ENCODE results near the gene BRAT1.

The BRAT1 gene

DNA sequence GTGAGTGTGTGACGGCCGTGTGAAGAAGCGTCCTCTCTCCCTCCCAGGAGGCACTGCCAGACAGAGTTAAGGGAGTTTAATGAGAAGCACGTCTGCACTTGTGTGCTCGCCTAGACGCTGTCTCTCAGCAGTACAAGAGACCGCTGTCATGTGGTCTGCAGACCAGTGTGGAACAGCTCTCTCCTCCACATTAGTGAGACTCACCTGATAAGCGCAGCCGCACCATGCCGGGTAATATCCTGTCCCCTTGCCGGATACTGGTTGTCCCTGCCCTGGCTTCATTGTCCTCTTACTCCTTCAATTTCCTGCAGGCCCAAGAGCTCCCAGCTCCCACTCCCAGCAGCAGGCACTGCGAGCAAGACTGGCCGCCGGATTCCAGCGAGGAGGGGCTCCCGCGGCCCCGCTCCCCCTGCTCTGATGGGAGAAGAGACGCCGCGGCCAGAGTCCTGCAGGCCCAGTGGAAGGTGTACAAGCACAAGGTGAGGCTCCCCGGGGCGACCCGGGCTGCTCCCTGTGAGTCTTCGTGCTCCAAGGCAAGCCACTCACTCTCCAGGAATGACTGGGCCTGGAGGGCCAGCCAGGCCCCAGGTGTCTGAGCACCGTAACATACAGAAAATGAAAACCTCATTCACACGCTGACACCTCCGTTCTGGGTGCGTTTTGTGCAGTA lies 43.0 kb upstream of the BRAT1 start:
- H3K4me1 ChIP-seq (ENCODE audit: insufficient read depth, low read length, severe bottlenecking): no peaks in the 10 kb centered on the region

DNA sequence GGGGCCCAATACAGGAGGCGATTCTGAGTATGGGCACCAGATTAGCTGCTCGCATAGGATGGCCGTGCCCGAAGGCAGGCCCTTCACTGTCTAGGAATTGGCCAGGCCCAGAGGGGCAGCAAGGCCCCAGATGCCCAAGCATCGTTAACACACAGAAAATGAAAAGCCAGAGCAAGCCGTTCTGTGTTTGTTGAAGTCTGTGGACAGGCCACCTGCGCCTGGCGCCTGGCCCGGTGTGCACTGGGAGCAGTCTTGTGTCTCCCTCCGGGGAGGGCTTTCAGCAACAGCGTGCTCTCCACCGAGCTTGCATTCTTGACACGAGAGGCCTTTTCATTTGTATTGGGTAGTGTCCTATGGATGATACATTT lies 41.9 kb upstream of the BRAT1 start:
- H4K20me1 ChIP-seq (ENCODE audit: insufficient read depth, low read length): no peaks in the 10 kb centered on the region
- no peaks in the 10 kb centered on the region for H3K9me2 ChIP-seq (ENCODE audit: low read depth, low read length)
- no peaks in the 10 kb centered on the region for H3K79me2 ChIP-seq (ENCODE audit: insufficient read depth, low read length)
- H3K4me2 ChIP-seq (ENCODE audit: low read length): no peak overlapping the region
- H3K9ac ChIP-seq (ENCODE audit: low read length): no peak overlapping the region
- peaks cover 3% of the 10 kb centered on the region for H3K27me3 ChIP-seq (ENCODE audit: insufficient read depth, low read length)
- H2AFZ ChIP-seq (ENCODE audit: low read length): no peak overlapping the region
- H3K9me3 ChIP-seq (ENCODE audit: low read length): no peaks in the 10 kb centered on the region
- H3K4me1 ChIP-seq (ENCODE audit: insufficient read depth, low read length, severe bottlenecking): no peaks in the 10 kb centered on the region
- H3K4me3 ChIP-seq (ENCODE audit: low read depth, low read length, poor library complexity, severe bottlenecking): no peak overlapping the region
- no peak for TF ChIP-seq CTCF (IDR thresholded peaks at IDR 0.05; ENCODE audit: low read length)
- no peak for TF ChIP-seq EZH2 (IDR thresholded peaks at IDR 0.05; ENCODE audit: borderline replicate concordance, low read length)
- H3F3A ChIP-seq (ENCODE audit: insufficient read depth, low read length): no peaks in the 10 kb centered on the region
- no peaks in the 10 kb centered on the region for H3K36me3 ChIP-seq (ENCODE audit: insufficient read depth, low read length)
- H3K27ac ChIP-seq (ENCODE audit: low read depth, low read length, poor library complexity, severe bottlenecking): no peak overlapping the region

More for the DNA sequence above, 43.0 kb upstream of the BRAT1 start:
- no peak for TF ChIP-seq EZH2 (IDR thresholded peaks at IDR 0.05; ENCODE audit: borderline replicate concordance, low read length)
- TF ChIP-seq CTCF (IDR thresholded peaks at IDR 0.05; ENCODE audit: low read length): no peak
- no peak overlapping the region for H3K9ac ChIP-seq (ENCODE audit: low read length)
- H3K27me3 ChIP-seq (ENCODE audit: insufficient read depth, low read length): peaks cover 3% of the 10 kb centered on the region
- H3F3A ChIP-seq (ENCODE audit: insufficient read depth, low read length): no peaks in the 10 kb centered on the region
- H3K4me2 ChIP-seq (ENCODE audit: low read length): no peak overlapping the region
- H3K9me2 ChIP-seq (ENCODE audit: low read depth, low read length): no peaks in the 10 kb centered on the region
- no peak overlapping the region for H2AFZ ChIP-seq (ENCODE audit: low read length)
- H3K9me3 ChIP-seq (ENCODE audit: low read length): no peaks in the 10 kb centered on the region
- H3K4me3 ChIP-seq (ENCODE audit: low read depth, low read length, poor library complexity, severe bottlenecking): no peak overlapping the region
- no peaks in the 10 kb centered on the region for H4K20me1 ChIP-seq (ENCODE audit: insufficient read depth, low read length)
- no peak overlapping the region for H3K27ac ChIP-seq (ENCODE audit: low read depth, low read length, poor library complexity, severe bottlenecking)
- H3K79me2 ChIP-seq (ENCODE audit: insufficient read depth, low read length): no peaks in the 10 kb centered on the region
- no peaks in the 10 kb centered on the region for H3K36me3 ChIP-seq (ENCODE audit: insufficient read depth, low read length)

- H3K9ac ChIP-seq (ENCODE audit: low read length): no peak overlapping the region
- H3K27ac ChIP-seq (ENCODE audit: low read depth, low read length, poor library complexity, severe bottlenecking): no peak overlapping the region
- no peaks in the 10 kb centered on the region for H3K79me2 ChIP-seq (ENCODE audit: insufficient read depth, low read length)
These were observed 41.3 kb upstream of the BRAT1 start for GRCh38 chr7:2596464-2597272.

More at GRCh38 chr7:2596464-2597272, 41.3 kb upstream of the BRAT1 start:
- no peak overlapping the region for H3K4me2 ChIP-seq (ENCODE audit: low read length)
- no peak overlapping the region for H2AFZ ChIP-seq (ENCODE audit: low read length)
- no peaks in the 10 kb centered on the region for H3K36me3 ChIP-seq (ENCODE audit: insufficient read depth, low read length)
- no peak overlapping the region for H3K4me3 ChIP-seq (ENCODE audit: low read depth, low read length, poor library complexity, severe bottlenecking)
- H4K20me1 ChIP-seq (ENCODE audit: insufficient read depth, low read length): no peaks in the 10 kb centered on the region
- H3F3A ChIP-seq (ENCODE audit: insufficient read depth, low read length): no peaks in the 10 kb centered on the region
- peaks cover 3% of the 10 kb centered on the region for H3K27me3 ChIP-seq (ENCODE audit: insufficient read depth, low read length)
- TF ChIP-seq EZH2 (IDR thresholded peaks at IDR 0.05; ENCODE audit: borderline replicate concordance, low read length) (no peak), CTCF (IDR thresholded peaks at IDR 0.05; ENCODE audit: low read length) (no peak)
- H3K4me1 ChIP-seq (ENCODE audit: insufficient read depth, low read length, severe bottlenecking): no peaks in the 10 kb centered on the region
- H3K9me2 ChIP-seq (ENCODE audit: low read depth, low read length): no peaks in the 10 kb centered on the region
- no peaks in the 10 kb centered on the region for H3K9me3 ChIP-seq (ENCODE audit: low read length)
